GM12801 (cell line): Measurements from ENCODE around the gene CCS.

Experiments used
- CTCF ChIP-seq: IDR thresholded peaks from one replicate; pipeline ENCODE4 v1.5.1; 2011; ENCODE audit warnings: control low read depth; ENCODE audit not compliant: insufficient read length; ENCODE audit errors: extremely low read depth

Gene CCS, protein sequence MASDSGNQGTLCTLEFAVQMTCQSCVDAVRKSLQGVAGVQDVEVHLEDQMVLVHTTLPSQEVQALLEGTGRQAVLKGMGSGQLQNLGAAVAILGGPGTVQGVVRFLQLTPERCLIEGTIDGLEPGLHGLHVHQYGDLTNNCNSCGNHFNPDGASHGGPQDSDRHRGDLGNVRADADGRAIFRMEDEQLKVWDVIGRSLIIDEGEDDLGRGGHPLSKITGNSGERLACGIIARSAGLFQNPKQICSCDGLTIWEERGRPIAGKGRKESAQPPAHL

DNA sequence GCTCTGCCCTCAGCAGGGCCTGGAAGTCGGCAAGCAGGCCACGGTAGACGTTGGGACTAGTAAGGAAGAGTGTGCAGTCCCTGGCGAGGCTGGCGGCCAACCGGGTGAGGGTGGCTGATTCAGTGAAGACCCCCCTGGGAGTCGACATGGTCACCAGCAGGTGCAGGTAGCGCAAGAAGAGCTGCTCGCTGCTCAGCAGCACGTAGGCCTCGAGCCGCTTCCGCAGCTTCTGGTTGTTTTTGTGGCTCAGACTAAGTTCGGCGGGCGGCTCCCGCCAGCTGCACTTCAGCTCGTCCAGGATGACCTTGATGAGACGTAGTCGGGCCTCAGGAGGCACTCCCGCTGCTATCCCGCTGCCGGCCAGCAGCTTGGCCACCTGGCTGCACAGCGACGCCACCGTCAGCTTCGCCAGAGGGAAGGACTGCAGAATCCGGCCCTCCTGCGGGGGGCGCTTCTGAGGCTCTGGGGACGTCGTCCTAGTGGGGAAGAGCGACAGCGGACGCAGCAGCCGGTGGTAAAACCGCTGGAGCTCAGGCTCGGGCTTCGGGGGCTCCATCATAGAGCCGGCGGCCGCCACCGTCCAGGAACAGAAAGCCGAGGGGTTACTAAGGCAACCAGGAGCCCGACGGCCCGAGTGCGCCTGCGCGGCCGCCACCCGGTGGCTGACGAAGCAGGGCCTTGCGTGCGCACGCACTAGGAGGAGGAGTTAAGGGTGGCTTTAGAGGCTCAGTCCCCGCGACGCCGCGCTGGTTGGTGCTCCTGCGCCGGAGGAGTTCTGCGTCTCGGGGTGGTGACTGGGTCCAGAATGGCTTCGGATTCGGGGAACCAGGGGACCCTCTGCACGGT, at the start of gene CCS, which contains the start of gene CCDC87:
TSS of gene CCS (plus strand) at position 729 of the 846 bp plus-strand sequence. CDS start at position 806, 77 bp downstream.
TSS of gene CCDC87 (minus strand) at position 607 of the 846 bp plus-strand sequence. CDS start at position 559, 48 bp downstream.
- no peak for TF ChIP-seq CTCF

DNA sequence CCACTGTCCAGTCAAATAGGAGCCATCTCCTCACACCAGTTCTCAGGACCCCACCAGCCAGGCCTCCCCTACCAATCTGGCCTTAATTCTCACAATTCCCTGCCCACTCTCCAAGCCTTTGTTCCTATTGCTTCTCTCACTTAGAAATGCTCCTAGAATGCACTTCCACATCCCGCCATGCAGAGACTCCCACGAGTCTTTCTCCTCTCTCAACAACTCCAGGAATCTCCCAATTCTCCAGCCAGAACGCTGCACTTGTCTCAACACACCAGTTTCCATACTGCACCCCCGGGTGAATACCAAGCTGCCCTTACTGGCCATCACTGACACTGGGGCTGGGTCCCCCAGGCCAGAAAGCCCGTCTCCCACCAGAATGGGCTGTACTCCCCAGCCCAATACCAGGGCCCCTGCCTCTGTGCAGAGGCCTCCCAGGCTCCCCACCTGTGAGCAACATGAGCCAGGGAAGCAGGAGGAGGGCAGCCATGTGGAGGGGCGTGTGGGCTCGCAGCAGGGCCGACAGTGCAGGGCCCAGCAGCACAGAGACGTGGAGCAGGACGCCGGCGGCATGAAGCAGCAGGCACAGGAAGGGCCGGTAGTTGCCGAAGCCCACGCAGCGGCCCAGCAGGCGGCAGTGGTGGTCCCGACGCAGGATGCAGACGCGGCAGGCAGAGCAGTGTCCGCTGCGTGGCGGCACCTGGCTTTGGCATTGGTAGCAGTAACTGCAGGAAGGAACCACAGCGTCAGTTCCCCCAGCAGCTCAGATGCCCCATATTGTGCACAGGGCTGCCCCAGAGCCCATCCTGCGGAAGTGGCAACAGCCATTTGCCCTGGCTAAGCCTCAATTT, 49.5 kb upstream of the CCS start:
- no peak for TF ChIP-seq CTCF

GRCh38 chr11:66545701-66546367, 47.2 kb upstream of the CCS start, which contains the start of gene ZDHHC24:
ZDHHC24 (minus strand) TSS chr11:66546048; CDS start chr11:66546003, 45 bp downstream.
- no peak for TF ChIP-seq CTCF

GRCh38 chr11:66546368-66546965, 46.5 kb upstream of the CCS start, which contains the start of gene ACTN3:
ACTN3 (plus strand) TSS chr11:66546903; CDS start chr11:66546938, 35 bp downstream.
- TF ChIP-seq CTCF, result no peak

DNA sequence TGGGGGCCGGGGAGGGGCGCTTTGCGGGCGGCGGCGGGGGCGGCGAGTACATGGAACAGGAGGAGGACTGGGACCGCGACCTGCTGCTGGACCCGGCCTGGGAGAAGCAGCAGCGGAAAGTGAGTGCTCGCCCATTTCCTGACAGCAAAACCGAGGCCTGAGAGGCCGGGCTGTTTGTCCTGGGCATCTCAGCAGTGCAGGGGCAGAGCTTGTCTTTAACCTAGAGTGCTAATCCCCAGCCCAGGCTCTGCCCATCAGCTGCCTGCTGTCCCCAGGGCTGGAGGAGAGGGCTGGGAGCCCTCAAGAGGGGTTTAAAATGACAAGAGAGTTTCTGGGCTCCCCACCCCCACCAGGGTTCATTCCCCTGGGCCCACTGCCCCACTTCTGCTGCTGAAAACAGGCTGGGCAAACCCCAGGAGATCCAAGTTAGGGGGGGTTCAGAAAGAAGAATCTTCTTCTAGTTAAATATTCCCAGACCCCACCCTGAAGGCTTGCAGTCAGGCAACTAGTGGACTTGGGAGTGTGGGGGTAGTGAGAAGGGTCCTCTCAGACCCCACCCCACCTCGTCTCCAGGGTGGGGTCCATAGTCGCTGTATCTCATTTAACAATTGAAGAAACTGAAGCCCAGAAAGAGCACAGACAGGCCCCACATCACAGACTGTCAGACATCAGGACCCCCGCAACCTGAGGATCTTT, 45.9 kb upstream of the CCS start:
- no peak for TF ChIP-seq CTCF

- TF ChIP-seq CTCF, result no peak
Observed at GRCh38 chr11:66547662-66548009, 45.3 kb upstream of the CCS start.
